Neural cell (in vitro differentiated cells): Measurements from ENCODE around the gene ZFR2.

Experiments
- CTCF ChIP-seq: fragments of 450-650 bp; IDR thresholded peaks from 2 replicates; pipeline ENCODE4 v1.5.1; 2014; ENCODE audit warnings: antibody characterized with exemption, mild to moderate bottlenecking, moderate library complexity; ENCODE audit not compliant: poor library complexity, severe bottlenecking
- EP300 ChIP-seq: fragments of 450-650 bp; conservative IDR thresholded peaks from 2 replicates; pipeline ENCODE4 v1.6.1; 2014; ENCODE audit warnings: antibody characterized with exemption, mild to moderate bottlenecking, moderate library complexity; ENCODE audit not compliant: poor library complexity, severe bottlenecking
- EZH2 ChIP-seq: fragments of 200-600, 300-800 bp; shearing (Covaris generic), sonication (generic); IDR thresholded peaks from 2 replicates; pipeline ENCODE4 v1.6.1; 2014; ENCODE audit warnings: antibody characterized with exemption, low read length, borderline replicate concordance, mild to moderate bottlenecking; ENCODE audit not compliant: insufficient read depth, poor library complexity, severe bottlenecking
- MXI1 ChIP-seq: fragments of 450-650 bp; conservative IDR thresholded peaks from 2 replicates; pipeline ENCODE4 v1.6.1; 2014; ENCODE audit warnings: antibody characterized with exemption, mild to moderate bottlenecking; ENCODE audit not compliant: poor library complexity, severe bottlenecking
- POLR2AphosphoS5 ChIP-seq: IDR thresholded peaks from 2 replicates; pipeline ENCODE4 v1.6.1; 2012
- RAD21 ChIP-seq: fragments of 450-650 bp; conservative IDR thresholded peaks from 2 replicates; pipeline ENCODE4 v1.6.1; 2014; ENCODE audit warnings: antibody characterized with exemption, mild to moderate bottlenecking, moderate library complexity
- REST ChIP-seq: IDR thresholded peaks from 2 replicates; pipeline ENCODE4 v1.6.1; 2012; ENCODE audit warnings: borderline replicate concordance
- SMC3 ChIP-seq: fragments of 450-650 bp; conservative IDR thresholded peaks from 2 replicates; pipeline ENCODE4 v1.6.1; 2014; ENCODE audit warnings: antibody characterized with exemption, mild to moderate bottlenecking, moderate library complexity; ENCODE audit not compliant: poor library complexity
- TAF1 ChIP-seq: IDR thresholded peaks from 2 replicates; pipeline ENCODE4 v1.6.1; 2012; ENCODE audit warnings: low read depth

- TF ChIP-seq EZH2 (no peak), POLR2AphosphoS5 (no peak), REST (no peak), CTCF (no peak), MXI1 (no peak), RAD21 (no peak), SMC3 (no peak), EP300 (no peak), TAF1 (no peak)
Measured at GRCh38 chr19:3759482-3760254, 109.2 kb downstream of the ZFR2 start.
